Naive thymus-derived CD4-positive, alpha-beta T cell (primary cell): Measurements from ENCODE around the gene GRXCR2. TPM values are rescaled to one million over a fixed set of nuclear protein-coding genes. Genes with fewer than 3 reads are reported as not detected.
"Not testable (repeated sequence)": the region's sequence is repeated elsewhere in the genome, so short reads cannot be mapped to it uniquely, and the experiment has no call there.

Source experiments
- ATAC-seq: fragments of 150-1000 bp; cut with Tn5 transposase; 2 replicates; pipeline ENCODE4 v1.10.0; 2021; ENCODE audit warnings: mild to moderate bottlenecking, moderate library complexity
- CTCF ChIA-PET: fragments of 350-600 bp; sonication (Branson Sonifier 250); formaldehyde crosslinking; loops from one replicate; lab custom pipeline; 2021; ENCODE audit warnings: antibody characterized with exemption; lab: Charles Lee
- POLR2A ChIA-PET: fragments of 350-600 bp; sonication (Branson Sonifier 250); formaldehyde crosslinking; loops from one replicate; lab custom pipeline; 2021; ENCODE audit warnings: antibody characterized with exemption, inconsistent platforms; lab: Charles Lee
- DNase-seq, 9 donors: peaks; one replicate each; pipeline versions ENCODE4 v3.0.0 to v3.0.0-alpha.2; 2020 to 2022; ENCODE audit warnings: mixed read lengths in 1 of 9
- H3K27ac ChIP-seq: one replicate; pipeline ENCODE4 v1.7.0; 2013; ENCODE audit warnings: mild to moderate bottlenecking, low read depth, low read length, moderate library complexity
- H3K27me3 ChIP-seq, 2 donors: one replicate each; pipeline ENCODE4 v1.7.0; 2013; ENCODE audit warnings: low read length in 2 of 2, mild to moderate bottlenecking in 2 of 2, moderate library complexity in 2 of 2; ENCODE audit not compliant: control insufficient read depth in 2 of 2, insufficient read depth in 2 of 2
- H3K36me3 ChIP-seq, 3 experiments: 1 replicate in 2 of 3; 2 replicates in 1 of 3; pipeline ENCODE4 v1.7.0; 2013; ENCODE audit warnings: low read length in 3 of 3, mild to moderate bottlenecking in 3 of 3, moderate library complexity in 1 of 3; ENCODE audit not compliant: insufficient read depth in 3 of 3, control insufficient read depth in 2 of 3
- H3K4me1 ChIP-seq, 2 donors: one replicate each; pipeline ENCODE4 v1.7.0; 2013; ENCODE audit warnings: low read length in 2 of 2, mild to moderate bottlenecking in 2 of 2, moderate library complexity in 1 of 2; ENCODE audit not compliant: control insufficient read depth in 2 of 2, insufficient read depth in 2 of 2
- H3K4me3 ChIP-seq: 2 replicates; pipeline ENCODE4 v1.7.0; 2013; ENCODE audit warnings: mild to moderate bottlenecking, low read length
- H3K9me3 ChIP-seq, 3 experiments: 1 replicate in 2 of 3; 2 replicates in 1 of 3; pipeline ENCODE4 v1.7.0; 2013; ENCODE audit warnings: low read length in 3 of 3; ENCODE audit not compliant: control insufficient read depth in 2 of 3
- H3K27ac Mint-ChIP-seq, 9 donors: one replicate each; pipeline ENCODE4 v1.8.0; 2020 to 2022; ENCODE audit warnings: mixed read lengths in 9 of 9, mild to moderate bottlenecking in 8 of 9, moderate library complexity in 5 of 9, inconsistent platforms in 2 of 9
- H3K27me3 Mint-ChIP-seq, 5 donors: one replicate each; pipeline ENCODE4 v1.8.0; 2021 to 2022; ENCODE audit warnings: mixed read lengths in 5 of 5, mild to moderate bottlenecking in 1 of 5
- H3K36me3 Mint-ChIP-seq, 5 donors: one replicate each; pipeline ENCODE4 v1.8.0; 2020 to 2022; ENCODE audit warnings: mixed read lengths in 5 of 5, mild to moderate bottlenecking in 3 of 5, inconsistent platforms in 1 of 5
- H3K4me1 Mint-ChIP-seq, 7 donors: one replicate each; pipeline ENCODE4 v1.8.0; 2020 to 2022; ENCODE audit warnings: mixed read lengths in 7 of 7, mild to moderate bottlenecking in 3 of 7, inconsistent platforms in 1 of 7
- H3K4me3 Mint-ChIP-seq, 10 donors: one replicate each; pipeline ENCODE4 v1.8.0; 2020 to 2022; ENCODE audit warnings: mild to moderate bottlenecking in 10 of 10, mixed read lengths in 10 of 10, moderate library complexity in 6 of 10, inconsistent platforms in 2 of 10
- H3K9me3 Mint-ChIP-seq, 11 donors: one replicate each; pipeline ENCODE4 v1.8.0; 2020 to 2022; ENCODE audit warnings: mixed read lengths in 11 of 11, mild to moderate bottlenecking in 4 of 11, inconsistent platforms in 1 of 11, moderate library complexity in 1 of 11
- intact Hi-C, 2 donors: fragments of 100-400 bp; cut with micrococcal nuclease; formaldehyde crosslinking; loops; one replicate each; pipeline ENCODE4 v1.15.1; 2023
- polyA plus RNA-seq, 2 donors: library from polyadenylated mRNA; unstranded; fragments of 300-500 nt; fragmentation: Illumina TruSeq; gene quantifications; one replicate each; pipeline ENCODE4 v1.2.3, GENCODE V29; 2021
- total RNA-seq, 6 experiments: library from RNA in 5 of 6; stranded (reverse) in 5 of 6; gene quantifications; 1 replicate in 5 of 6; 2 replicates in 1 of 6; pipeline ENCODE4 v1.2.3 and lab custom pipeline; 2021 to 2026

The GRXCR2 gene
- total and polyA plus RNA-seq, 7 experiments from 2014 or later = not detected

GRCh38 chr5:145867806-145868205 is 5.0 kb downstream of the GRXCR2 start:
- POLR2A ChIA-PET = no interaction called here

GRCh38 chr5:145864432-145864831 is 8.4 kb downstream of the GRXCR2 start:
- peaks cover 5 to 20% (median 10%) of the 10 kb centered on the region in 5 donors for H3K27me3 Mint-ChIP-seq
- H3K27ac Mint-ChIP-seq, POLR2A ChIA-PET, intact Hi-C loops, ATAC-seq, H3K36me3 Mint-ChIP-seq, DNase-seq, CTCF ChIA-PET, H3K9me3 ChIP-seq, H3K4me1 ChIP-seq, H3K9me3 Mint-ChIP-seq, H3K27ac ChIP-seq, H3K27me3 ChIP-seq, H3K4me3 ChIP-seq, H3K4me3 Mint-ChIP-seq, H3K36me3 ChIP-seq, H3K4me1 Mint-ChIP-seq: not testable (repeated sequence)

More at GRCh38 chr5:145867806-145868205, 5.0 kb downstream of the GRXCR2 start:
- DNase-seq (no peak), ATAC-seq (no peak)
- Histone ChIP-seq H3K27me3 (no peaks in the 10 kb centered on the region), H3K4me1 (no peaks in the 10 kb centered on the region), H3K27ac (no peak overlapping the region), H3K9me3 (no peaks in the 10 kb centered on the region), H3K4me3 (no peak overlapping the region), H3K36me3 (no peaks in the 10 kb centered on the region)
- Mint-ChIP-seq H3K27me3 (peaks cover 4 to 20% (median 8%) of the 10 kb centered on the region in 5 donors), H3K4me1 (no peaks in the 10 kb centered on the region), H3K27ac (no peak overlapping the region), H3K9me3 (peaks cover 0 to 7% (median 0%) of the 10 kb centered on the region in 11 donors), H3K4me3 (no peak overlapping the region), H3K36me3 (peaks cover 0 to 5% (median 0%) of the 10 kb centered on the region in 5 donors)
- CTCF ChIA-PET = no interaction called here
- intact Hi-C loops = no loop called here

- H3K27ac ChIP-seq = no peak overlapping the region
- CTCF ChIA-PET = no interaction called here
- peaks cover 0 to 7% (median 0%) of the 10 kb centered on the region in 11 donors for H3K9me3 Mint-ChIP-seq
- H3K4me3 ChIP-seq = no peak overlapping the region
- DNase-seq (no peak), ATAC-seq (no peak)
- H3K36me3 ChIP-seq = no peaks in the 10 kb centered on the region
- H3K36me3 Mint-ChIP-seq = no peaks in the 10 kb centered on the region
- H3K4me3 Mint-ChIP-seq = no peak overlapping the region
- no peak overlapping the region for H3K27ac Mint-ChIP-seq
- intact Hi-C loops = no loop called here
- H3K9me3 ChIP-seq = no peaks in the 10 kb centered on the region
- no peaks in the 10 kb centered on the region for H3K4me1 Mint-ChIP-seq
- no peaks in the 10 kb centered on the region for H3K27me3 ChIP-seq
- H3K27me3 Mint-ChIP-seq = peaks cover 5 to 23% (median 15%) of the 10 kb centered on the region in 5 donors
- POLR2A ChIA-PET = no interaction called here
- H3K4me1 ChIP-seq = no peaks in the 10 kb centered on the region
These were observed 9.8 kb downstream of the GRXCR2 start for GRCh38 chr5:145863003-145863402.

- Mint-ChIP-seq H3K36me3 (no peaks in the 10 kb centered on the region), H3K4me1 (peaks cover 0 to 4% (median 0%) of the 10 kb centered on the region in 7 donors), H3K27ac (no peak overlapping the region), H3K9me3 (peaks cover 0 to 5% (median 0%) of the 10 kb centered on the region in 11 donors), H3K4me3 (no peak overlapping the region), H3K27me3 (peaks cover 6 to 20% (median 14%) of the 10 kb centered on the region in 5 donors)
- no peaks in the 10 kb centered on the region for H3K4me1 ChIP-seq
- no peaks in the 10 kb centered on the region for H3K9me3 ChIP-seq
- no peaks in the 10 kb centered on the region for H3K36me3 ChIP-seq
- ChIA-PET CTCF (no interaction called here), POLR2A (no interaction called here)
- no peak overlapping the region for H3K27ac ChIP-seq
- no peak overlapping the region for H3K4me3 ChIP-seq
- intact Hi-C loops = no loop called here
- DNase-seq = no peak
- no peak for ATAC-seq
- no peaks in the 10 kb centered on the region for H3K27me3 ChIP-seq
These were observed 12.9 kb downstream of the GRXCR2 start for GRCh38 chr5:145859897-145860296.

- Mint-ChIP-seq H3K27ac (no peak overlapping the region), H3K4me3 (no peak overlapping the region)
- CTCF ChIA-PET = no interaction called here
These were observed 13.4 kb downstream of the GRXCR2 start for GRCh38 chr5:145859453-145859852.

GRCh38 chr5:145858959-145859358 is 13.9 kb downstream of the GRXCR2 start:
- H3K27me3 Mint-ChIP-seq = peaks cover 7 to 20% (median 13%) of the 10 kb centered on the region in 5 donors
- Histone ChIP-seq H3K9me3 (no peaks in the 10 kb centered on the region), H3K4me3 (no peak overlapping the region), H3K27ac (no peak overlapping the region), H3K27me3 (no peaks in the 10 kb centered on the region), H3K36me3 (no peaks in the 10 kb centered on the region), H3K4me1 (no peaks in the 10 kb centered on the region)
- intact Hi-C loops = no loop called here
- H3K4me3 Mint-ChIP-seq = no peak overlapping the region
- ChIA-PET POLR2A (no interaction called here), CTCF (no interaction called here)
- H3K9me3 Mint-ChIP-seq = no peaks in the 10 kb centered on the region
- no peak overlapping the region for H3K27ac Mint-ChIP-seq
- no peak for DNase-seq
- no peak for ATAC-seq
- peaks cover 0 to 4% (median 0%) of the 10 kb centered on the region in 7 donors for H3K4me1 Mint-ChIP-seq
- no peaks in the 10 kb centered on the region for H3K36me3 Mint-ChIP-seq

More at GRCh38 chr5:145859453-145859852, 13.4 kb downstream of the GRXCR2 start:
- H3K27me3 Mint-ChIP-seq = peaks cover 4 to 20% (median 16%) of the 10 kb centered on the region in 5 donors
- intact Hi-C loops = no loop called here
- POLR2A ChIA-PET = no interaction called here
- H3K4me1 Mint-ChIP-seq = peaks cover 0 to 4% (median 0%) of the 10 kb centered on the region in 7 donors
- Histone ChIP-seq H3K9me3 (no peaks in the 10 kb centered on the region), H3K4me1 (no peaks in the 10 kb centered on the region), H3K27me3 (no peaks in the 10 kb centered on the region), H3K36me3 (no peaks in the 10 kb centered on the region), H3K27ac (no peak overlapping the region), H3K4me3 (no peak overlapping the region)
- no peak for DNase-seq
- no peak for ATAC-seq
- no peaks in the 10 kb centered on the region for H3K36me3 Mint-ChIP-seq
- peaks cover 0 to 2% (median 0%) of the 10 kb centered on the region in 11 donors for H3K9me3 Mint-ChIP-seq

- no peaks in the 10 kb centered on the region for H3K36me3 ChIP-seq
- no peaks in the 10 kb centered on the region for H3K4me1 ChIP-seq
- intact Hi-C loops = no loop called here
- Mint-ChIP-seq H3K9me3 (no peaks in the 10 kb centered on the region), H3K36me3 (no peaks in the 10 kb centered on the region), H3K27ac (no peak overlapping the region), H3K4me1 (peaks cover 0 to 4% (median 0%) of the 10 kb centered on the region in 7 donors), H3K4me3 (peak overlapping the region in 7 of 10 donors; percentile 18 to 58 (median 40)), H3K27me3 (peaks cover 8 to 24% (median 11%) of the 10 kb centered on the region in 5 donors)
- H3K27ac ChIP-seq = no peak overlapping the region
- peak; percentile 65 for ATAC-seq
- no peaks in the 10 kb centered on the region for H3K9me3 ChIP-seq
- CTCF ChIA-PET = no interaction called here
- POLR2A ChIA-PET = no interaction called here
- DNase-seq = peak in 1 of 9 donors; percentile 21
- H3K27me3 ChIP-seq = no peaks in the 10 kb centered on the region
- H3K4me3 ChIP-seq = no peak overlapping the region
These were observed 16.5 kb downstream of the GRXCR2 start for GRCh38 chr5:145856285-145856818.
